Bronchial epithelial cell (primary cell): Measurements from ENCODE around the gene UBXN10. TPM values are rescaled to one million over a fixed set of nuclear protein-coding genes. Genes with fewer than 3 reads are reported as not detected.

ENCODE experiments used
- DNase-seq: peaks from one replicate; pipeline ENCODE4 v3.0.0-alpha.2; 2010; ENCODE audit warnings: low read depth
- FAIRE-seq: peaks from 2 replicates; lab custom pipeline; 2011; peaks lifted over from hg19 to GRCh38; lab: Jason Lieb, UNC
- H3K27me3 ChIP-seq: 2 replicates; pipeline ENCODE4 v1.5.1; 2011; ENCODE audit warnings: low read length; ENCODE audit not compliant: control insufficient read depth, insufficient read depth
- H3K36me3 ChIP-seq: 2 replicates; pipeline ENCODE4 v1.5.1; 2011; ENCODE audit warnings: low read length; ENCODE audit not compliant: control insufficient read depth, insufficient read depth
- H3K4me3 ChIP-seq: 2 replicates; pipeline ENCODE4 v1.5.1; 2011; ENCODE audit warnings: mild to moderate bottlenecking, low read depth, low read length, control low read depth
- CTCF ChIP-seq: IDR thresholded peaks from 2 replicates; pipeline ENCODE4 v1.5.1; 2011; ENCODE audit warnings: mild to moderate bottlenecking, moderate library complexity, low read length, control low read depth, inconsistent platforms; ENCODE audit not compliant: insufficient read depth, severe bottlenecking
- total RNA-seq: library from RNA; depleted of rRNA; stranded (reverse); fragments of >200 nt; gene quantifications from 2 replicates; pipeline ENCODE4 v1.2.1, GENCODE V29; 2014

UBXN10 gene
- total RNA-seq, 1 donor from 2014 or later = under 0.01 TPM

GRCh38 chr1:20167126-20167525, 18.8 kb upstream of the UBXN10 start:
- H3K27me3 ChIP-seq = no peaks in the 10 kb centered on the region
- peak; percentile 86 for FAIRE-seq
- H3K36me3 ChIP-seq = no peaks in the 10 kb centered on the region
- H3K4me3 ChIP-seq = no peak overlapping the region
- DNase-seq = peak; percentile 39
- TF ChIP-seq CTCF = no peak

DNA sequence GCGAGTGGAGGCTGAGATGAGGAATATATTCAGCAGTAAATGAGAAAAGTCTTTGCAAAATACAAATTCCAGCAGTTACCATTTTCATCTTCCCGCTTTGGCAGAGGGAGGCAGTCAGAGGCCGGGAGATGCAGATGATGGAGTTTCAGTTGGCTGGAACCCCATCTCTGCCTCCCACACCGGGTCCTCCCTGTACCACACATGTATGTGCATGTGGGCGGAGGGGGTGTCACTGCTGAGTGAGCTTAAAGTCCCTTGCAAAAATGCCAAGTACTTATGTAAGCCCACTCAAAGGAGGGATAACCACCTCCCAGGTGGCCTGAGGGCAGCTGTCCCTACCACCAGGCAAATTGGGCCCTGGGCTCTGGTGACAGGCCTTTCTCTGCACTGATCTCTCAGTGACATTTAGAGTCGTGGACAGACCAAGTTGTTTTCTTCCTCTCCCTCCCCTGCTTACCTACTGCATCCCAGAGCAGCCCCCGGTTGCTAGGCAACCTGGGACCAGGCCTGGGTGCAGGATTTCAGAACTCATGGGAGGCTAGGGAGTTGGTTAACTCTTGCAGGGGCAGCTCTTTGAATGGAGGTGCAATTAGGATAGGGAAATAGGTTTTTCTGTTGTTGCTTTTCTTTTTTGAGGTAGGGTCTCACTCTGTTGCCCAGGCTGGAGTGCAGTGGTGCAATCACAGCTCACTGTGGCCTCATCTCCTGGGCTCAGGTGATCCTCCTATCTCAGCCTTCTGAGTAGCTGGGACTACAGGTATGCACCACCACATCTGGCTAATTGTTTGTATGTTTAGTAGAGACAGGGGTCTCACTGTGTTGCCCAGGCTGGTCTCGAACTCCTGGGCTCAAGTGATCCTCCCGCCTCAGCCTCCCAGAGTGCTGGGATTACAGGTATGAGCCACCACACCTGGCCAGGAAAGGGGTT, 17.1 kb upstream of the UBXN10 start:
- H3K36me3 ChIP-seq = no peaks in the 10 kb centered on the region
- no peaks in the 10 kb centered on the region for H3K27me3 ChIP-seq
- TF ChIP-seq CTCF = no peak
- no peak for FAIRE-seq
- DNase-seq = no peak
- no peak overlapping the region for H3K4me3 ChIP-seq

- Histone ChIP-seq H3K4me3 (no peak overlapping the region), H3K36me3 (no peaks in the 10 kb centered on the region), H3K27me3 (no peaks in the 10 kb centered on the region)
- TF ChIP-seq CTCF = no peak
- no peak for DNase-seq
- no peak for FAIRE-seq
These were observed 16.0 kb upstream of the UBXN10 start for GRCh38 chr1:20169932-20170331.

GRCh38 chr1:20172033-20172590, 13.8 kb upstream of the UBXN10 start:
- FAIRE-seq (no peak), DNase-seq (no peak)
- Histone ChIP-seq H3K36me3 (no peaks in the 10 kb centered on the region), H3K4me3 (no peak overlapping the region), H3K27me3 (peaks cover under 1% of the 10 kb centered on the region)
- no peak for TF ChIP-seq CTCF

DNA sequence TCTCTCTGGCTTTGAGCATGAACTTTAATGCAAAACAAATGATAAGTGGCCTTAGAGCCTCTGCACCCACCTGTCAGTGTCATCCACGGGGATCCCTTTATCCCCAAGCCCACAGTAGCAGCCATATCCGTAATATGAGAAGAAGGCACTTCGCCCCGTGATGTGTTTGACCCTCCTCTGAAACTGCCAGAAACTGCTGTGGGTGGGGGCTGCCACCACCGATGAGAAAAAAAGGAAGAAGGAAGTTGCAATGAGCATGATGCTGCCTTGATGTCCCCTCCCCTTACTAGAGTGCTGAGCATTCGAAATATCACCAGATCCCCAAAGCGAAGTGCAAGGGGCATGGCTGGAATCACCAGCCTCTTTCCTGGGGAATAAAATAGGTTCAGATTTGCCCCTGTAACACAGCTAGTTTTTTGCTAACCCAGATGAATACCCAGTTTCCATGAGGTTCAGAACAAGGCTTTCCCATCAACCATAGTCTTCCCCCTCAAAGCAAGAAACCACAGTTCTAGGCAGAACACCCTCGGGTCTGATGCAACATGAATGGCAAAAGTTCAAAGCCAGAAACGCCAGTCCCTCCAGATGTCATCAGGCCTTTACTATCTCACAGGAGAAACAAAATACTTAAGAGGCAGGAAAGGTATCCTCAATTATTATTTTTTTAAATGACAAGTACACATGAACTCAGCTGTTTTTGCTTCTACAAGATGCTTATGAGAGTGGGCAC, 10.8 kb upstream of the UBXN10 start:
- TF ChIP-seq CTCF = no peak
- no peak for FAIRE-seq
- H3K36me3 ChIP-seq = no peaks in the 10 kb centered on the region
- no peak overlapping the region for H3K4me3 ChIP-seq
- no peak for DNase-seq
- peaks cover 2% of the 10 kb centered on the region for H3K27me3 ChIP-seq
